AG04449 (cell line): ENCODE data around the gene PFKL.

Experiments used
- CTCF ChIA-PET: fragments of 350-600 bp; formaldehyde crosslinking; extraction: SDS; loops from one replicate; lab custom pipeline; 2021; ENCODE audit warnings: antibody characterized with exemption; lab: Yijun Ruan, JAX
- POLR2A ChIA-PET: fragments of 400-600, 350-600 bp; formaldehyde crosslinking; extraction: SDS; loops from one replicate; lab custom pipeline; 2020; ENCODE audit warnings: antibody characterized with exemption, inconsistent platforms; lab: Yijun Ruan, JAX
- DNase-seq: peaks from one replicate; pipeline ENCODE4 v3.0.0-alpha.2; 2010; ENCODE audit warnings: low read depth, low spot score
- H3K4me3 ChIP-seq: 2 replicates; pipeline ENCODE4 v1.5.1; 2011; ENCODE audit warnings: low read depth, mild to moderate bottlenecking, control low read depth, low read length
- CTCF ChIP-seq: IDR thresholded peaks from one replicate; pipeline ENCODE4 v1.5.1; 2011; ENCODE audit warnings: mild to moderate bottlenecking, moderate library complexity, low read length, control low read depth, inconsistent platforms; ENCODE audit not compliant: insufficient read depth; ENCODE audit errors: missing control alignments

PFKL gene

GRCh38 chr21:44260066-44260465, 39.8 kb upstream of the PFKL start:
- no peak for DNase-seq
- H3K4me3 ChIP-seq = no peak overlapping the region
- TF ChIP-seq CTCF = no peak
- ChIA-PET POLR2A (no interaction called here), CTCF (no interaction called here)

GRCh38 chr21:44260791-44261631, 38.8 kb upstream of the PFKL start:
- no peak for DNase-seq
- CTCF ChIA-PET = no interaction called here
- TF ChIP-seq CTCF = no peak

GRCh38 chr21:44261675-44262295, 38.1 kb upstream of the PFKL start, which contains the start of gene DNMT3L:
TSS of gene DNMT3L (minus strand) at chr21:44261897. CDS start at chr21:44261259, 638 bp downstream.
- ChIA-PET CTCF (no interaction called here), POLR2A (no interaction called here)
- H3K4me3 ChIP-seq = no peak within 1 kb of the TSS
- DNase-seq = no peak
- no peak for TF ChIP-seq CTCF

More at GRCh38 chr21:44260791-44261631, 38.8 kb upstream of the PFKL start:
- POLR2A ChIA-PET = no interaction called here
- no peak overlapping the region for H3K4me3 ChIP-seq

- POLR2A ChIA-PET = no interaction called here
- DNase-seq = no peak
- TF ChIP-seq CTCF = no peak
- CTCF ChIA-PET = no interaction called here
- H3K4me3 ChIP-seq = no peak overlapping the region
Observed at GRCh38 chr21:44262338-44263056, 37.4 kb upstream of the PFKL start.

GRCh38 chr21:44263221-44263760, 36.6 kb upstream of the PFKL start:
- no peak for TF ChIP-seq CTCF
- DNase-seq = no peak
- CTCF ChIA-PET = no interaction called here
- POLR2A ChIA-PET = no interaction called here
- no peak overlapping the region for H3K4me3 ChIP-seq
